ENCODE results near the gene SLC9A9.

SLC9A9 gene

DNA sequence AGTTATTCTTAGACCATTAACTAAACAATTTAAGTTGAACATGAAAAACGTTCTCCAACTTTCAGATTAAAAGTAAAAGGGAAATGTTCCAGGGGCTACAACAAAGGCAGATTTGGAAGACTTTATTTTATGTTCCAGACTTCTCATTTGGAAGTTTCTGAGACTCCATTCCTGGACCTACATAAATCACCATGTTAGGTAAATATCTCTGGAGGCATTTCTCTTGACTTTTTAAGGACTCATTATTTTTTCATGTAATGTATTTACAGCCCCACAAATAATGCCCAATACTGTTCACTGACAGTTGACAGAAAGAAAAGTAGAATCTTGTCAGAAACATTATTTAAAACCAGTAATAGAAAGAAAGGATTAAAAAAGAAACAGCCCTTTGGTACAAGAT is 352.1 kb downstream of the SLC9A9 start:
- no peak overlapping the region for H3K4me3 ChIP-seq (ENCODE audit: low read length)
- TF ChIP-seq, protein P1, sequence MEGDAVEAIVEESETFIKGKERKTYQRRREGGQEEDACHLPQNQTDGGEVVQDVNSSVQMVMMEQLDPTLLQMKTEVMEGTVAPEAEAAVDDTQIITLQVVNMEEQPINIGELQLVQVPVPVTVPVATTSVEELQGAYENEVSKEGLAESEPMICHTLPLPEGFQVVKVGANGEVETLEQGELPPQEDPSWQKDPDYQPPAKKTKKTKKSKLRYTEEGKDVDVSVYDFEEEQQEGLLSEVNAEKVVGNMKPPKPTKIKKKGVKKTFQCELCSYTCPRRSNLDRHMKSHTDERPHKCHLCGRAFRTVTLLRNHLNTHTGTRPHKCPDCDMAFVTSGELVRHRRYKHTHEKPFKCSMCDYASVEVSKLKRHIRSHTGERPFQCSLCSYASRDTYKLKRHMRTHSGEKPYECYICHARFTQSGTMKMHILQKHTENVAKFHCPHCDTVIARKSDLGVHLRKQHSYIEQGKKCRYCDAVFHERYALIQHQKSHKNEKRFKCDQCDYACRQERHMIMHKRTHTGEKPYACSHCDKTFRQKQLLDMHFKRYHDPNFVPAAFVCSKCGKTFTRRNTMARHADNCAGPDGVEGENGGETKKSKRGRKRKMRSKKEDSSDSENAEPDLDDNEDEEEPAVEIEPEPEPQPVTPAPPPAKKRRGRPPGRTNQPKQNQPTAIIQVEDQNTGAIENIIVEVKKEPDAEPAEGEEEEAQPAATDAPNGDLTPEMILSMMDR (IDR thresholded peaks at IDR 0.05; ENCODE audit: insufficient read depth, low read depth, low read length, missing control alignments): no peak
- no peak for DNase-seq (ENCODE audit: low read depth)

DNA sequence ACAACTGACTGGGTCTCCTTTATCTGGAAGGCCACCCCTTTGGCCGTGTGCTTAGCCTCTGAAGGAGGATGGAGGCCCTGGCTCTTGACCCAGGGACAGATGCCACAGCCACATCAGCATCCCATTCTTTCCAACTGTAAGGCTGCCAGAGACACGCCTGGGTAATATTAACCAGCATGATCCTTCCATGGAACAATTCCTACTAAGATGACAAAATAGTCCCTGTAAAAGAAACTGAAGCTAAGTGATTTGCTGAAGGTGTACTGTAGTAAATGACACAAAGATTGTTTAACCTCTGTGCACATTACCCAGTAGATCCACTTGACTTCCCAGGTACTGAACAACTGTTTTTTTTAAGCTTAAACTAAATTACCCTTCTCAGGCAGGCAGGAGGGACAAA is 352.7 kb downstream of the SLC9A9 start:
- no peak for DNase-seq (ENCODE audit: low read depth)
- TF ChIP-seq, protein P1 (IDR thresholded peaks at IDR 0.05; ENCODE audit: insufficient read depth, low read depth, low read length, missing control alignments): no peak
- no peak overlapping the region for H3K4me3 ChIP-seq (ENCODE audit: low read length)

DNA sequence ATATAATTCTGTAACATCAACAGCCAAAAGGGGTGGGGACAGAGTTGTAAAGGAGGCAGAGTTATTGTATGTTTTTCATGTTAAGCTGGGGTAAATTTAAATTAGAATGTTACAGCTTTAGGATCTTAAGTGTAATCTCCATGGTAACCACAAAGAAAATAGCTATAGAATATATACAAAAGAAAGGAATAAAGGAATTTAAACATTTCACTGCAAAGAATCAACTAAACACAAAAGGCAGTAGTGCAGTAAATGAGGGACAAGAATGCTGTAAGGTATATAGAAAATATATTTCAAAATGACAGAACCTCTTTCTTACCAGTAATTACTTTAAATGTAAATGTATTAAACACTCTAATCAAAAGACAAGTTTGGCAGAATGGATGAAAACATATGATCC is 361.7 kb downstream of the SLC9A9 start:
- no peak overlapping the region for H3K4me3 ChIP-seq (ENCODE audit: low read length)
- TF ChIP-seq, protein P1 (IDR thresholded peaks at IDR 0.05; ENCODE audit: insufficient read depth, low read depth, low read length, missing control alignments): no peak
- DNase-seq (ENCODE audit: low read depth): no peak

DNA sequence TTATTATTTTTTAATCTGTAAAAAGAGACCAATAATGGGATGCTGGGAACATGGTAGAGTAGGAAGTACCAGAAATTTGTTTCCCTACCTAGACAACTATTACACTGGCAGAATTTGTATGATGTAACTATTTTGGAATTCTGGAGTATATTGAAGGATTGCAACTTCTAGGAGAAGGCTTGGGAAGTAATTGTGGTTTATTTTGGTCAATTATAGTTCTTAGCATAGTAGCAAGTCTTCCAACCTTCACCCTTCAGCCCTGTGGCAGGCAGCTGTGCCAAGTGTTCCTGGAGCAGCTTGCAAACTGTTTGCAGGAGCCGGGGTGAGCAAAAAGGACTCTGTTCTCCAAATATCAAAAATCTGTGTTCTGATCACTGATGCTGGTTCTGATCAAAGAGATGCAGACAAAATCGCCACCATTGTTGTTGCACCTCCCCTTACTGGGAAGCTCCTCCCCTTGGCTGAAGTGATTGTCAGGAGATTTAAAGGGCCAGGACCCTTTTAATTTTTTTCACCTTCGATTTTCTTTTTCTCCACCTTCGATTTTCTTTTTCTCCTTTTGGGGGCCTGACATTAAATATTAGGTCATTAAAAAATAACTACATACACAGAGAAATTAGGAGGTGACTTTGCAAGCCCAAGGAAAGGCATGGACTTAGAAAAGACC is 363.3 kb downstream of the SLC9A9 start:
- TF ChIP-seq, protein P1 (IDR thresholded peaks at IDR 0.05; ENCODE audit: insufficient read depth, low read depth, low read length, missing control alignments): no peak
- no peak for DNase-seq (ENCODE audit: low read depth)
- H3K4me3 ChIP-seq (ENCODE audit: low read length): no peak overlapping the region

DNA sequence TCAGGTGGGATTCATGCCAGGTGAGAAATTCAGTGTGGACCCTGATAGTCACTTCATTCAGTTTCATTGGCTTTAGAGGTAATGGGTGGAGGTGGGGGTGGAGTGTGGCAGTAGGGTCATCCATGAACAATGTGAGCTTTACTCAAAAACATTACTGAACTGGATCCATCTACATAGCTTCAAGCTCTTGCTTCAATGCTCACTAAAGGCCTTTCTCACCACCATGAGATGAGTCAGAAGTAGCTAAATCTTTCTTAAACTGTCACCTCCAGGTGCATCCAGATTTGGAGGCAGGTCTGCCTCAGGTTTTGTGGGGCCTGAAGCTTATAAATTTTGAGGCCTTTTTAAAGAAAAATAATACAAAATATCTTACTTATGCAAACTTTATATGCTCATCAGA is 365.1 kb downstream of the SLC9A9 start:
- DNase-seq (ENCODE audit: low read depth): peak; percentile 7
- H3K4me3 ChIP-seq (ENCODE audit: low read length): no peak overlapping the region
- TF ChIP-seq, protein P1 (IDR thresholded peaks at IDR 0.05; ENCODE audit: insufficient read depth, low read depth, low read length, missing control alignments): no peak

DNA sequence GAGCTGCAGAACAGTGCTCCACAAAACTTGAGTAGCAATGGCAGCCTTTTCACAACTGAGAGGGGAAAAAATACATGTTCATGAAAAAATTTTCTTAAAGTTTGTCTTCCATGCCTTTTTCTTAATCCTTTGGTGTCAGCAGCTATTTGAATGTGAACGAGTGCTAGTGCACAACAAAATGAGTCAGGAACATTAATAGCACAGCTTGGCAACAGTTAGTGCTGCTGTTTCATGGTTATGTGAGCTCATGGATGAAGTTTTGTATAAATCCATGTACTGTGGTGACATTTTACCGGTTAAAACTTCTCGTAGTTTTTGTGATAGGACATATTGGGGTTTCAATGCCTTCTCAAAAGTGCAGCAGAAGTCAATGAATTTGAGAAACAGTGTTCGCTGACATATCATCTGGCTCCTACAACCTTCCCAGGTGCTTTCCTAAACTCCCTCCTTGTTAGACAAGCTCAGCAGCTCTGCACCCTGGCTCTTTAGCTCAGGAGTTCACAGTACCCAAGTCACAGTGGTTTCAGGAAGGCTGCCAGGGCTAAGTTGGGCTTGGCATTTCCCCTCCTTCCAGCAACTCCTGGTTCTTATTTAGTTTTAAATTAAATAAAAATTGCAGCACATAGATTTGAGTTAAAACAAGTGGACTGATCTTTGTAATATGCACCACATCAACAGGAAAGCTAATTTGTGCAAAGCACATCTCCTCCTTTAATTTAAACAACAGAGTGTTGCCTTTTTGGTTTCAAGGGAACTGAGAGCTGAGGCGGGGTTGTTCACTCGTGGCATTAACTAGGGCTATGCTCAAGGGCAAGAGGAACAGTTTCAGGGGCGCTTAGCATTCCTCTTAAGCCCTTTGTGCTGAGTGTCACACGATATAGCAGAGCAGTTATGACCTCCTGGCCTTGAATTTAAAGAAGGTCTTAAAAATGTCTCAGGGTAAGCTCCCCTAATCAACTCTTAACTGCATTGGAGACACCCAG is 365.9 kb downstream of the SLC9A9 start:
- no peak overlapping the region for H3K4me3 ChIP-seq (ENCODE audit: low read length)
- TF ChIP-seq, protein P1 (IDR thresholded peaks at IDR 0.05; ENCODE audit: insufficient read depth, low read depth, low read length, missing control alignments): no peak
- DNase-seq (ENCODE audit: low read depth): peak; percentile 21

Data from epithelial cell of esophagus (primary cell).